GM12878 (cell line): ENCODE data around the gene PAX2. TPM values are rescaled to one million over a fixed set of nuclear protein-coding genes. Genes with fewer than 3 reads are reported as not detected.

ENCODE experiments used
- ATAC-seq: fragments of 200-7000 bp; cut with Tn5 transposase; 3 replicates; pipeline ENCODE4 v1.9.1; 2020; ENCODE audit warnings: mild to moderate bottlenecking, moderate library complexity
- BruUV-seq: library from RNA; stranded (reverse); fragments of 400-500 nt; replicated peaks from 2 replicates; lab custom pipeline; 2021; lab: Mats Ljungman, UMichigan
- CTCF ChIA-PET: fragments of 300-600 bp; sonication (Branson Sonifier 250); formaldehyde crosslinking; extraction: SDS; loops from one replicate; lab custom pipeline; 2021; ENCODE audit warnings: inconsistent platforms; lab: Yijun Ruan, JAX
- POLR2A ChIA-PET: fragments of 350-600 bp; formaldehyde crosslinking; extraction: SDS; loops from one replicate; lab custom pipeline; 2021; ENCODE audit warnings: inconsistent platforms; lab: Charles Lee
- RAD21 ChIA-PET: fragments of 300-600 bp; sonication (Branson Sonifier 250); formaldehyde crosslinking; loops from one replicate; lab custom pipeline; 2023; ENCODE audit warnings: antibody characterized with exemption; ENCODE audit not compliant: unreplicated experiment; lab: Charles Lee
- SMC1A ChIA-PET: fragments of 300-600 bp; sonication (Branson Sonifier 250); formaldehyde crosslinking; loops from one replicate; lab custom pipeline; 2023; ENCODE audit not compliant: unreplicated experiment, uncharacterized antibody; lab: Charles Lee
- DNase-seq: peaks from one replicate; pipeline ENCODE4 v3.0.0-alpha.2; 2011; ENCODE audit warnings: low read depth, low spot score
- FAIRE-seq: peaks from 3 replicates; lab custom pipeline; 2011; peaks lifted over from hg19 to GRCh38; lab: Jason Lieb, UNC
- H2AFZ ChIP-seq: 2 replicates; pipeline ENCODE4 v1.6.0; 2011; ENCODE audit warnings: low read depth, low read length, control low read depth; ENCODE audit not compliant: control insufficient read depth
- H3K27ac ChIP-seq: 2 replicates; pipeline ENCODE4 v1.5.1; 2011; ENCODE audit warnings: control low read depth; ENCODE audit not compliant: control insufficient read depth, insufficient read depth
- H3K27me3 ChIP-seq, 2 experiments: replicated peaks in 1 of 2; 2 replicates each; pipeline versions ENCODE4 v1.6.0 to v1.6.1; 2011; ENCODE audit warnings: low read length in 1 of 2; ENCODE audit not compliant: control insufficient read depth in 2 of 2, insufficient read depth in 2 of 2
- H3K36me3 ChIP-seq, 2 experiments: 2 replicates each; pipeline ENCODE4 v1.5.1; 2011; ENCODE audit warnings: low read length in 1 of 2; ENCODE audit not compliant: control insufficient read depth in 2 of 2, insufficient read depth in 2 of 2
- H3K4me1 ChIP-seq: 2 replicates; pipeline ENCODE4 v1.6.1; 2011; ENCODE audit warnings: mild to moderate bottlenecking, low read length, moderate library complexity, mixed read lengths; ENCODE audit not compliant: control insufficient read depth, insufficient read depth
- H3K4me2 ChIP-seq: 2 replicates; pipeline ENCODE4 v1.6.0; 2011; ENCODE audit warnings: control low read depth; ENCODE audit not compliant: control insufficient read depth, insufficient read depth
- H3K4me3 ChIP-seq: fragments of 200-600 bp; sonication (generic); 2 replicates; pipeline ENCODE4 v1.5.1; 2016
- H3K79me2 ChIP-seq: 2 replicates; pipeline ENCODE4 v1.6.0; 2011; ENCODE audit warnings: low read length; ENCODE audit not compliant: control insufficient read depth, insufficient read depth
- H3K9ac ChIP-seq: 2 replicates; pipeline ENCODE4 v1.8.0; 2011; ENCODE audit warnings: low read length, control low read depth, mixed read lengths; ENCODE audit not compliant: control insufficient read depth, insufficient read depth
- H3K9me3 ChIP-seq: replicated peaks from 3 replicates; pipeline ENCODE4 v1.5.1; 2011; ENCODE audit warnings: mild to moderate bottlenecking, low read length; ENCODE audit not compliant: control insufficient read depth, insufficient read depth
- H4K20me1 ChIP-seq: 2 replicates; pipeline ENCODE4 v1.6.0; 2011; ENCODE audit not compliant: control insufficient read depth, insufficient read depth
- BCL11A ChIP-seq: IDR thresholded peaks from 2 replicates; pipeline ENCODE4 v1.6.1; 2011; ENCODE audit warnings: low read depth, low read length
- HDGF ChIP-seq: fragments of 450-650 bp; IDR thresholded peaks from 2 replicates; pipeline ENCODE4 v1.6.1; 2016; ENCODE audit warnings: antibody characterized with exemption
- IKZF2 ChIP-seq, 2 experiments: fragments of 450-650 bp; IDR thresholded peaks; 2 replicates each; pipeline ENCODE4 v1.6.1; 2017; ENCODE audit warnings: mild to moderate bottlenecking in 2 of 2, moderate library complexity in 2 of 2
- NR2C1 ChIP-seq: fragments of 450-650 bp; IDR thresholded peaks from 2 replicates; pipeline ENCODE4 v1.6.1; 2017; ENCODE audit warnings: antibody characterized with exemption, mild to moderate bottlenecking, moderate library complexity
- PBX3 ChIP-seq: IDR thresholded peaks from 2 replicates; pipeline ENCODE4 v1.6.1; 2011; ENCODE audit warnings: mild to moderate bottlenecking, low read depth, low read length, moderate library complexity; ENCODE audit not compliant: insufficient replicate concordance
- POLR2A ChIP-seq: IDR thresholded peaks from 2 replicates; pipeline ENCODE4 v1.6.1; 2011; ENCODE audit warnings: low read depth, mild to moderate bottlenecking, low read length
- POLR2AphosphoS5 ChIP-seq: IDR thresholded peaks from 2 replicates; pipeline ENCODE4 v1.6.1; 2011; ENCODE audit warnings: mild to moderate bottlenecking, low read length, inconsistent platforms
- RELB ChIP-seq: fragments of 450-650 bp; IDR thresholded peaks from 2 replicates; pipeline ENCODE4 v1.6.1; 2017; ENCODE audit warnings: low read depth, mild to moderate bottlenecking, moderate library complexity
- SPI1 ChIP-seq: IDR thresholded peaks from 2 replicates; pipeline ENCODE4 v1.6.1; 2011; ENCODE audit warnings: low read depth, mild to moderate bottlenecking, low read length, moderate library complexity, borderline replicate concordance; ENCODE audit not compliant: insufficient read depth
- SREBF2 ChIP-seq: IDR thresholded peaks from 2 replicates; pipeline ENCODE4 v1.6.1; 2012; ENCODE audit warnings: mild to moderate bottlenecking, low read length
- TARDBP ChIP-seq: IDR thresholded peaks from 2 replicates; pipeline ENCODE4 v1.6.1; 2016; ENCODE audit warnings: borderline replicate concordance
- WRNIP1 ChIP-seq: IDR thresholded peaks from 2 replicates; pipeline ENCODE4 v1.6.1; 2011; ENCODE audit warnings: low read depth, low read length, improper control_type of control experiment, borderline replicate concordance
- WGBS: methylation state at CpG from one replicate; pipeline ENCODE4 v1.1.6; 2016; ENCODE audit warnings: low lambda C conversion rate; ENCODE audit not compliant: insufficient replicate concordance, insufficient coverage; ENCODE audit errors: missing lambda C conversion rate; 5-methylcytosine and 5-hydroxymethylcytosine counted together
- in situ Hi-C: fragments of 300-500 bp; cut with MboI; formaldehyde crosslinking; loops from 9 replicates; pipeline ENCODE4 v1.14.3; 2018; ENCODE audit warnings: mixed read lengths
- intact Hi-C: fragments of 100-400 bp; cut with micrococcal nuclease; formaldehyde crosslinking; loops from one replicate; pipeline ENCODE4 v1.14.2; 2022; ENCODE audit not compliant: unreplicated experiment
- polyA plus RNA-seq, 11 experiments: library from polyadenylated mRNA; depleted of rRNA in 4 of 11; unstranded in 6 of 11; stranded (reverse) in 5 of 11; fragments of >200 nt; fragmentation: Nextera tagmentation in 4 of 11; fragmentation: Illumina TruSeq in 1 of 11; extraction: Ambion mirVana in 4 of 11; extraction: Trizol in 1 of 11; gene quantifications; 1 replicate in 1 of 11; 2 replicates in 10 of 11; pipeline versions ENCODE4 v1.2.1 to v1.2.3, GENCODE V29; 2011 to 2016; ENCODE audit warnings: inconsistent platforms in 2 of 11, missing spikeins in 2 of 11, low read depth in 1 of 11
- total RNA-seq, 4 experiments: library from RNA; depleted of rRNA in 3 of 4; stranded (reverse); fragments of >200 nt in 3 of 4; fragmentation: Illumina TruSeq in 1 of 4; extraction: Trizol in 1 of 4; gene quantifications; 2 replicates each; pipeline versions ENCODE4 v1.2.1 to v1.2.3, GENCODE V29; 2013 to 2021
- TF ChIP-seq, protein P1 (sequence below): fragments of 450-650 bp; IDR thresholded peaks from 2 replicates; pipeline ENCODE4 v1.6.1; 2018; ENCODE audit warnings: mild to moderate bottlenecking, low read depth, moderate library complexity; ENCODE audit not compliant: partially characterized antibody
- TF ChIP-seq, protein P2 (sequence below): fragments of 450-650 bp; IDR thresholded peaks from 2 replicates; pipeline ENCODE4 v1.6.1; 2018; ENCODE audit warnings: borderline replicate concordance, mild to moderate bottlenecking; ENCODE audit not compliant: partially characterized antibody

PAX2 gene
- total and polyA plus RNA-seq, 10 of the 15 experiments (the other 5 are each of a cell fraction or from before 2014, with no cell fraction given) = not detected

GRCh38 chr10:100707261-100707848, 38.0 kb upstream of the PAX2 start (continued):
- TF ChIP-seq SPI1 = no peak
- no peak for TF ChIP-seq IKZF2 (IDR thresholded peaks at IDR 0.05)
- TF ChIP-seq NR2C1 = no peak
- TF ChIP-seq WRNIP1 = no peak
- no peak for TF ChIP-seq BCL11A
- TF ChIP-seq POLR2A = no peak
- TF ChIP-seq, all 136 proteins: peak for 0

- RAD21 ChIA-PET = no interaction called here
- intact Hi-C loops (no loop called here), in situ Hi-C loops (no loop called here)
- no peak overlapping the region for H3K4me3 ChIP-seq
- SMC1A ChIA-PET = no interaction called here
- no peak overlapping the region for H2AFZ ChIP-seq
- H3K9me3 ChIP-seq = no peaks in the 10 kb centered on the region
- CTCF ChIA-PET = no interaction called here
- no peak overlapping the region for H3K9ac ChIP-seq
- peaks cover 11 to 23% of the 10 kb centered on the region in 2 experiments for H3K27me3 ChIP-seq
- FAIRE-seq (no peak), DNase-seq (no peak), ATAC-seq (no peak)
- POLR2A ChIA-PET = no interaction called here
- H4K20me1 ChIP-seq = no peaks in the 10 kb centered on the region
- 14% methylated on average over 26 of the region's 26 CpGs for WGBS
- H3K27ac ChIP-seq = no peak overlapping the region
- BruUV-seq = no TSS peak
- no peaks in the 10 kb centered on the region for H3K4me1 ChIP-seq
- no peak overlapping the region for H3K4me2 ChIP-seq
- H3K36me3 ChIP-seq = no peaks in the 10 kb centered on the region
- H3K79me2 ChIP-seq = no peaks in the 10 kb centered on the region
- TF ChIP-seq, protein P1, sequence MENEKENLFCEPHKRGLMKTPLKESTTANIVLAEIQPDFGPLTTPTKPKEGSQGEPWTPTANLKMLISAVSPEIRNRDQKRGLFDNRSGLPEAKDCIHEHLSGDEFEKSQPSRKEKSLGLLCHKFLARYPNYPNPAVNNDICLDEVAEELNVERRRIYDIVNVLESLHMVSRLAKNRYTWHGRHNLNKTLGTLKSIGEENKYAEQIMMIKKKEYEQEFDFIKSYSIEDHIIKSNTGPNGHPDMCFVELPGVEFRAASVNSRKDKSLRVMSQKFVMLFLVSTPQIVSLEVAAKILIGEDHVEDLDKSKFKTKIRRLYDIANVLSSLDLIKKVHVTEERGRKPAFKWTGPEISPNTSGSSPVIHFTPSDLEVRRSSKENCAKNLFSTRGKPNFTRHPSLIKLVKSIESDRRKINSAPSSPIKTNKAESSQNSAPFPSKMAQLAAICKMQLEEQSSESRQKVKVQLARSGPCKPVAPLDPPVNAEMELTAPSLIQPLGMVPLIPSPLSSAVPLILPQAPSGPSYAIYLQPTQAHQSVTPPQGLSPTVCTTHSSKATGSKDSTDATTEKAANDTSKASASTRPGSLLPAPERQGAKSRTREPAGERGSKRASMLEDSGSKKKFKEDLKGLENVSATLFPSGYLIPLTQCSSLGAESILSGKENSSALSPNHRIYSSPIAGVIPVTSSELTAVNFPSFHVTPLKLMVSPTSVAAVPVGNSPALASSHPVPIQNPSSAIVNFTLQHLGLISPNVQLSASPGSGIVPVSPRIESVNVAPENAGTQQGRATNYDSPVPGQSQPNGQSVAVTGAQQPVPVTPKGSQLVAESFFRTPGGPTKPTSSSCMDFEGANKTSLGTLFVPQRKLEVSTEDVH = no peak
- TF ChIP-seq SREBF2 = no peak
- TF ChIP-seq RELB = no peak
- TF ChIP-seq POLR2AphosphoS5 = no peak
- no peak for TF ChIP-seq PBX3
- no peak for TF ChIP-seq HDGF
- TF ChIP-seq TARDBP = no peak
- TF ChIP-seq, protein P2, sequence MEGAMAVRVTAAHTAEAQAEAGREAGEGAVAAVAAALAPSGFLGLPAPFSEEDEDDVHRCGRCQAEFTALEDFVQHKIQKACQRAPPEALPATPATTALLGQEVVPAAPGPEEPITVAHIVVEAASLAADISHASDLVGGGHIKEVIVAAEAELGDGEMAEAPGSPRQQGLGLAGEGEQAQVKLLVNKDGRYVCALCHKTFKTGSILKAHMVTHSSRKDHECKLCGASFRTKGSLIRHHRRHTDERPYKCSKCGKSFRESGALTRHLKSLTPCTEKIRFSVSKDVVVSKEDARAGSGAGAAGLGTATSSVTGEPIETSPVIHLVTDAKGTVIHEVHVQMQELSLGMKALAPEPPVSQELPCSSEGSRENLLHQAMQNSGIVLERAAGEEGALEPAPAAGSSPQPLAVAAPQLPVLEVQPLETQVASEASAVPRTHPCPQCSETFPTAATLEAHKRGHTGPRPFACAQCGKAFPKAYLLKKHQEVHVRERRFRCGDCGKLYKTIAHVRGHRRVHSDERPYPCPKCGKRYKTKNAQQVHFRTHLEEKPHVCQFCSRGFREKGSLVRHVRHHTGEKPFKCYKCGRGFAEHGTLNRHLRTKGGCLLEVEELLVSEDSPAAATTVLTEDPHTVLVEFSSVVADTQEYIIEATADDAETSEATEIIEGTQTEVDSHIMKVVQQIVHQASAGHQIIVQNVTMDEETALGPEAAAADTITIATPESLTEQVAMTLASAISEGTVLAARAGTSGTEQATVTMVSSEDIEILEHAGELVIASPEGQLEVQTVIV = no peak
Measured at GRCh38 chr10:100709146-100710082, 36.0 kb upstream of the PAX2 start.
